KMS-11 (cell line): ENCODE measurements around the gene SCFD2.

Experiments
- H2AFZ ChIP-seq: fragments of 200-600 bp; sonication (generic); 2 replicates; pipeline ENCODE4 v1.6.1; 2016; ENCODE audit warnings: antibody characterized with exemption, mixed run types, low read depth
- H3K27ac ChIP-seq: fragments of 200-600 bp; sonication (generic); 2 replicates; pipeline ENCODE4 v1.6.1; 2016; ENCODE audit warnings: mild to moderate bottlenecking, mixed run types
- H3K27me3 ChIP-seq: fragments of 200-600 bp; sonication (generic); 2 replicates; pipeline ENCODE4 v1.6.1; 2017; ENCODE audit warnings: mild to moderate bottlenecking, low read depth, mixed run types, moderate library complexity; ENCODE audit not compliant: insufficient read depth
- H3K36me3 ChIP-seq: fragments of 200-600 bp; sonication (generic); 2 replicates; pipeline ENCODE4 v1.6.1; 2017; ENCODE audit warnings: mild to moderate bottlenecking, mixed run types; ENCODE audit not compliant: insufficient read depth
- H3K4me1 ChIP-seq: fragments of 200-600 bp; sonication (generic); 2 replicates; pipeline ENCODE4 v1.6.1; 2016; ENCODE audit warnings: mild to moderate bottlenecking, low read depth, mixed run types; ENCODE audit not compliant: poor library complexity, severe bottlenecking
- H3K4me2 ChIP-seq: fragments of 200-600 bp; sonication (generic); 2 replicates; pipeline ENCODE4 v1.7.0; 2016; ENCODE audit warnings: mild to moderate bottlenecking, mixed run types
- H3K4me3 ChIP-seq: fragments of 200-600 bp; sonication (generic); IDR thresholded peaks from 2 replicates; pipeline ENCODE4 v1.6.1; 2017; ENCODE audit warnings: low read depth, low read length, mixed read lengths; ENCODE audit not compliant: insufficient read depth
- H3K79me2 ChIP-seq: fragments of 200-600 bp; sonication (generic); 2 replicates; pipeline ENCODE4 v1.6.1; 2016; ENCODE audit warnings: low read depth, mixed run types; ENCODE audit not compliant: insufficient read depth
- H3K9ac ChIP-seq: fragments of 200-600 bp; sonication (generic); 2 replicates; pipeline ENCODE4 v1.6.1; 2016; ENCODE audit warnings: mild to moderate bottlenecking, mixed run types
- H4K20me1 ChIP-seq: fragments of 200-600 bp; sonication (generic); 2 replicates; pipeline ENCODE4 v1.6.1; 2016; ENCODE audit warnings: mild to moderate bottlenecking, mixed run types; ENCODE audit not compliant: insufficient read depth
- CTCF ChIP-seq: fragments of 200-600 bp; sonication (generic); conservative IDR thresholded peaks from 2 replicates; pipeline ENCODE4 v1.6.1; 2017; ENCODE audit warnings: low read depth, mild to moderate bottlenecking, antibody characterized with exemption, low read length, moderate library complexity, mixed read lengths

SCFD2 gene

DNA sequence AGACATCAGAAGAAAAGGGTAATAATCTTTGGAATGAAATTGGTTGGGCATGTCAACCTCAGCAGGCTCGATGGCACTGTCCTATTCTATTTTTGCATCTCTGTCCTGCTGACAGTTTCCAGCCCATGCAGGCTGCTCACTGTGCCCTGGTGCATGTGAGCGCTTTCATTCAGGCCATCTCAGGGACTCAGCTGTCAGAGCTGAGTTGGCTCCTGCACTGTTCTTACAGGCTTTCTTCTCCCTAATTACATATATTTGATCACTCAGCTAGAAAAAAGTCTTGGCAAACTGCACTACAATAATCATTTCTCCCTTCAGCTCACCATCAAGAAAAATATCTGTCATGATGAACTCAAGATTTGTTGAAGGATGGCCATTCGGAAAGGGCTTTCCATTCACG lies 419.0 kb downstream of the SCFD2 start:
- H3K4me3 ChIP-seq: no peak overlapping the region

GRCh38 chr4:52945982-52946381 lies 419.9 kb downstream of the SCFD2 start:
- no peaks in the 10 kb centered on the region for H3K4me1 ChIP-seq
- no peaks in the 10 kb centered on the region for H3K79me2 ChIP-seq
- no peak overlapping the region for H3K4me3 ChIP-seq
- H3K4me2 ChIP-seq: no peak overlapping the region
- no peak overlapping the region for H3K27ac ChIP-seq
- no peaks in the 10 kb centered on the region for H4K20me1 ChIP-seq
- no peak overlapping the region for H2AFZ ChIP-seq
- TF ChIP-seq CTCF: no peak
- H3K36me3 ChIP-seq: no peaks in the 10 kb centered on the region
- H3K9ac ChIP-seq: no peak overlapping the region
- no peaks in the 10 kb centered on the region for H3K27me3 ChIP-seq

More for the DNA sequence above, 419.0 kb downstream of the SCFD2 start:
- Histone ChIP-seq H3K4me2 (no peak overlapping the region), H3K27me3 (no peaks in the 10 kb centered on the region), H3K27ac (no peak overlapping the region), H3K36me3 (no peaks in the 10 kb centered on the region), H4K20me1 (no peaks in the 10 kb centered on the region), H2AFZ (no peak overlapping the region), H3K4me1 (no peaks in the 10 kb centered on the region), H3K79me2 (no peaks in the 10 kb centered on the region), H3K9ac (no peak overlapping the region)
- no peak for TF ChIP-seq CTCF

- Histone ChIP-seq H3K79me2 (no peaks in the 10 kb centered on the region), H3K27me3 (no peaks in the 10 kb centered on the region), H3K9ac (no peak overlapping the region), H2AFZ (no peak overlapping the region), H3K4me1 (no peaks in the 10 kb centered on the region), H3K36me3 (no peaks in the 10 kb centered on the region), H4K20me1 (no peaks in the 10 kb centered on the region), H3K27ac (no peak overlapping the region), H3K4me3 (no peak overlapping the region), H3K4me2 (no peak overlapping the region)
- no peak for TF ChIP-seq CTCF
Observed at GRCh38 chr4:52945326-52945898, 420.4 kb downstream of the SCFD2 start.

DNA sequence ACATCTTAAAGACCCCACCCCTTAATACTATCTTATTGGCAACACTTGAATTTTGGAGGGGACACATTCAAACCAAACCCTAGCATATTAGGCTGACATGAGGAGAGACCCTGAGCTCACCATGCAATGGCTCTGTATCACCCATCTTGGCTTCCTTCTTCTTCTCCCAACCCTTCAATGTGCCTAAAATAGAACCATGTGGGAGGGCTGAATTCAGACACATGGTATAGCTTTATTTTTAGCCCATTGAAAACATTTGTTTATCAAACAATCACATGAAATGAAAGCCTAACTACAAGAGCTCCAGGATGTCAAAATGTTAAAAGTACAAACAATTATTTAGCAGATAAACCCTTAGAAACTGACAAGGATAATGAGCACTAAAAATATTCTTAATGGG lies 422.2 kb downstream of the SCFD2 start:
- H2AFZ ChIP-seq: no peak overlapping the region
- no peaks in the 10 kb centered on the region for H3K36me3 ChIP-seq
- no peak overlapping the region for H3K4me2 ChIP-seq
- H3K9ac ChIP-seq: no peak overlapping the region
- no peak overlapping the region for H3K4me3 ChIP-seq
- no peaks in the 10 kb centered on the region for H3K4me1 ChIP-seq
- H3K79me2 ChIP-seq: no peaks in the 10 kb centered on the region
- H4K20me1 ChIP-seq: no peaks in the 10 kb centered on the region
- TF ChIP-seq CTCF: no peak
- H3K27me3 ChIP-seq: no peaks in the 10 kb centered on the region
- H3K27ac ChIP-seq: no peak overlapping the region
